A204.1 (cell line): Measurements from ENCODE around the gene ASB3.

Experiments used
- FAIRE-seq: peaks from 2 replicates; lab custom pipeline; 2012; peaks lifted over from hg19 to GRCh38; lab: Jason Lieb, UNC

ASB3 gene

GRCh38 chr2:53641290-53641689 is 145.5 kb downstream of the ASB3 start:
- no peak for FAIRE-seq

GRCh38 chr2:53640466-53640865 is 146.3 kb downstream of the ASB3 start:
- no peak for FAIRE-seq

- no peak for FAIRE-seq
Observed at GRCh38 chr2:53636596-53636995, 150.2 kb downstream of the ASB3 start.

GRCh38 chr2:53636109-53636508 is 150.6 kb downstream of the ASB3 start:
- no peak for FAIRE-seq

GRCh38 chr2:53635694-53636093 is 151.1 kb downstream of the ASB3 start:
- FAIRE-seq: no peak

DNA sequence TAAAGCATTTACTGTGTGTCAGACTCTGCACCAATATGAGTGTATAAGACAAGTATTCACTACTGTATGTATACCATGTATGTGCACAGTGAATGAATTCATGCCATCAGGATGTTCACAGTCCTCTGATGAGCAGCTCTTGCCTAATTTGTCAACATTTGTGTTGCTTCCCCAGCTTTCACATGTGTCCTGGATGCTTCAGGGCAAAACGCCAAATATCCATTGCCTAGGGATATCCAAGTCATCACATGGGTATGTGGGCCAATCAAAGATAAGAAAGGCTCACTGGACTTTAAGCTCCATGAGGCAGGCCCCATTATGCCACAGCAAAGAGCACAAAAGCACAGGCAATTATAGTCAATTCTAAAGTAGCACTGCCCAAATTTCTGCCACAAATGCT is 153.3 kb downstream of the ASB3 start:
- FAIRE-seq: no peak

GRCh38 chr2:53632714-53633113 is 154.0 kb downstream of the ASB3 start:
- FAIRE-seq: no peak

- FAIRE-seq: no peak
Observed at GRCh38 chr2:53632126-53632460, 154.7 kb downstream of the ASB3 start.

- no peak for FAIRE-seq
Observed at GRCh38 chr2:53631313-53632125, 155.2 kb downstream of the ASB3 start.

GRCh38 chr2:53630026-53630606 is 156.6 kb downstream of the ASB3 start:
- no peak for FAIRE-seq

DNA sequence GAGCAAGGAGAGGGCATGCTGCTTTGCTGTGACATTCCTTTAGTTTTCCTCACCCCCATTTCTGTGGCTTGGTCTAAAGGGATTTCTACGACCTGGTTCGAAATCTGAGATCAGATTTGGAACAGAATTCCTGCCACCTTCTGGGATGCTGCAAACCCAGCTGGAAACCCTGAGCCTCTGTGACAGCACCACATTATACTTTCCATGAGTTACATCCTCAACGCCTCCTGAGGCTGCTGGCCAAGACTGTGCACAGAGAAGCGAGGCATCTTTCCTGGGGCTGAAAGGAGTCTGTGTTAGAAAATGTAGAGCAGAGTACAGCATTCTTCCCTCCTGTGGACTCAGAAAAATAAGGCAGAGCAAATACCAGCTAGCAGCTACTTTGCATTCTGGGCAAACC is 157.3 kb downstream of the ASB3 start:
- no peak for FAIRE-seq

GRCh38 chr2:53629001-53629400 is 157.8 kb downstream of the ASB3 start:
- no peak for FAIRE-seq

GRCh38 chr2:53622141-53622540 is 164.6 kb downstream of the ASB3 start:
- FAIRE-seq: no peak

- FAIRE-seq: no peak
Observed at GRCh38 chr2:53620981-53621380, 165.8 kb downstream of the ASB3 start.
